Natural killer cell (primary cell): Measurements from ENCODE around the gene OBP2A. TPM values are rescaled to one million over a fixed set of nuclear protein-coding genes. Genes with fewer than 3 reads are reported as not detected.

Experiments
- ATAC-seq, 3 donors: fragments of 150-1000 bp in 2 of 3; fragments of 200-7000 bp in 1 of 3; cut with Tn5 transposase; 1 replicate in 1 of 3; 2 replicates in 2 of 3; pipeline ENCODE4 v1.10.0; 2021; ENCODE audit warnings: mild to moderate bottlenecking in 2 of 3, moderate library complexity in 2 of 3
- DNase-seq, 2 donors: peaks; one replicate each; pipeline versions ENCODE4 v3.0.0 to v3.0.0-alpha.2; 2013 to 2021; ENCODE audit warnings: mixed read lengths in 1 of 2
- H3K27ac ChIP-seq: one replicate; pipeline ENCODE4 v1.5.1; 2013; ENCODE audit warnings: mild to moderate bottlenecking, low read length
- H3K27me3 ChIP-seq: one replicate; pipeline ENCODE4 v1.6.1; 2013; ENCODE audit warnings: low read length; ENCODE audit not compliant: control insufficient read depth, insufficient read depth
- H3K36me3 ChIP-seq: one replicate; pipeline ENCODE4 v1.6.1; 2013; ENCODE audit warnings: low read length; ENCODE audit not compliant: control insufficient read depth, insufficient read depth
- H3K4me1 ChIP-seq: one replicate; pipeline ENCODE4 v1.6.1; 2013; ENCODE audit warnings: low read length; ENCODE audit not compliant: control insufficient read depth, insufficient read depth
- H3K4me3 ChIP-seq: one replicate; pipeline ENCODE4 v1.5.1; 2013; ENCODE audit warnings: low read length
- H3K9me3 ChIP-seq: one replicate; pipeline ENCODE4 v1.6.1; 2013; ENCODE audit warnings: low read length; ENCODE audit not compliant: control insufficient read depth, insufficient read depth
- H3K27ac Mint-ChIP-seq, 2 donors: one replicate each; pipeline ENCODE4 v1.8.0; 2022; ENCODE audit warnings: mild to moderate bottlenecking in 2 of 2, mixed read lengths in 2 of 2, moderate library complexity in 1 of 2
- H3K27me3 Mint-ChIP-seq, 2 donors: one replicate each; pipeline ENCODE4 v1.8.0; 2022; ENCODE audit warnings: low read depth in 2 of 2, mixed read lengths in 2 of 2
- H3K36me3 Mint-ChIP-seq: one replicate; pipeline ENCODE4 v1.8.0; 2022; ENCODE audit warnings: mixed read lengths
- H3K4me1 Mint-ChIP-seq, 2 donors: one replicate each; pipeline ENCODE4 v1.8.0; 2022; ENCODE audit warnings: mixed read lengths in 2 of 2
- H3K4me3 Mint-ChIP-seq: one replicate; pipeline ENCODE4 v1.8.0; 2022; ENCODE audit warnings: mild to moderate bottlenecking, moderate library complexity, mixed read lengths
- H3K9me3 Mint-ChIP-seq, 2 donors: one replicate each; pipeline ENCODE4 v1.8.0; 2022; ENCODE audit warnings: mixed read lengths in 2 of 2
- CTCF ChIP-seq: fragments of 200-600 bp; IDR thresholded peaks from one replicate; pipeline ENCODE4 v1.8.0; 2022; ENCODE audit warnings: antibody characterized with exemption
- WGBS: methylation state at CpG from one replicate; pipeline ENCODE4 v1.1.7; 2013; ENCODE audit warnings: missing lambda C conversion rate; ENCODE audit not compliant: insufficient coverage; 5-methylcytosine and 5-hydroxymethylcytosine counted together
- intact Hi-C: fragments of 100-400 bp; cut with micrococcal nuclease; formaldehyde crosslinking; loops from one replicate; pipeline ENCODE4 v1.14.2; 2022
- total RNA-seq, 4 donors: library from RNA; stranded (reverse); fragments of 120-200 nt in 1 of 4; gene quantifications; one replicate each; pipeline versions ENCODE4 v1.2.3 to v1.2.4, GENCODE V29; 2013 to 2022

OBP2A gene
- total RNA-seq, 3 donors from 2014 or later (not counting 1 experiment from before 2014, with no cell fraction given), result not detected

- H3K27me3 ChIP-seq, result no peaks in the 10 kb centered on the region
- no peaks in the 10 kb centered on the region for H3K9me3 Mint-ChIP-seq
- intact Hi-C loops, result no loop called here
- no peaks in the 10 kb centered on the region for H3K4me1 ChIP-seq
- WGBS, result 88% methylated on average over 5 of the region's 5 CpGs
- H3K4me3 ChIP-seq, result no peak overlapping the region
- ATAC-seq (no peak), DNase-seq (no peak)
- H3K9me3 ChIP-seq, result no peaks in the 10 kb centered on the region
- no peaks in the 10 kb centered on the region for H3K36me3 Mint-ChIP-seq
- no peak overlapping the region for H3K27ac ChIP-seq
- no peak overlapping the region for H3K4me3 Mint-ChIP-seq
- peaks cover 7 to 9% of the 10 kb centered on the region in 2 donors for H3K27me3 Mint-ChIP-seq
- no peak overlapping the region for H3K27ac Mint-ChIP-seq
- no peaks in the 10 kb centered on the region for H3K4me1 Mint-ChIP-seq
- H3K36me3 ChIP-seq, result no peaks in the 10 kb centered on the region
- TF ChIP-seq CTCF, result no peak
Measured at GRCh38 chr9:135555203-135555602, 9.3 kb downstream of the OBP2A start.

GRCh38 chr9:135555910-135556309 lies 10.0 kb downstream of the OBP2A start:
- Histone ChIP-seq H3K27ac (no peak overlapping the region), H3K9me3 (no peaks in the 10 kb centered on the region), H3K4me3 (no peak overlapping the region), H3K4me1 (no peaks in the 10 kb centered on the region), H3K27me3 (no peaks in the 10 kb centered on the region), H3K36me3 (no peaks in the 10 kb centered on the region)
- Mint-ChIP-seq H3K27ac (no peak overlapping the region), H3K9me3 (no peaks in the 10 kb centered on the region), H3K4me1 (no peaks in the 10 kb centered on the region), H3K27me3 (peaks cover 3 to 9% of the 10 kb centered on the region in 2 donors), H3K4me3 (no peak overlapping the region), H3K36me3 (no peaks in the 10 kb centered on the region)
- 73% methylated on average over 16 of the region's 16 CpGs for WGBS
- DNase-seq, result no peak
- ATAC-seq, result no peak
- intact Hi-C loops, result no loop called here
- TF ChIP-seq CTCF, result no peak

- Mint-ChIP-seq H3K4me1 (peaks cover 0 to 4% of the 10 kb centered on the region in 2 donors), H3K27ac (no peak overlapping the region), H3K9me3 (no peaks in the 10 kb centered on the region), H3K27me3 (peaks cover 8 to 9% of the 10 kb centered on the region in 2 donors), H3K36me3 (no peaks in the 10 kb centered on the region), H3K4me3 (no peak overlapping the region)
- H3K36me3 ChIP-seq, result no peaks in the 10 kb centered on the region
- no peaks in the 10 kb centered on the region for H3K27me3 ChIP-seq
- TF ChIP-seq CTCF, result no peak
- ATAC-seq (no peak), DNase-seq (no peak)
- no peak overlapping the region for H3K4me3 ChIP-seq
- no peak overlapping the region for H3K27ac ChIP-seq
- WGBS, result 67% methylated on average over 11 of the region's 11 CpGs
- no peaks in the 10 kb centered on the region for H3K4me1 ChIP-seq
- no peaks in the 10 kb centered on the region for H3K9me3 ChIP-seq
- intact Hi-C loops, result no loop called here
Measured at GRCh38 chr9:135559606-135560005, 13.7 kb downstream of the OBP2A start.
